Tongue (tissue), 2 donors: ENCODE data around the gene IFNK. TPM values are rescaled to one million over a fixed set of nuclear protein-coding genes. Genes with fewer than 3 reads are reported as not detected.
"Not testable (repeated sequence)": the region's sequence is repeated elsewhere in the genome, so short reads cannot be mapped to it uniquely, and the experiment has no call there.

Experiments used
- DNase-seq: peaks from one replicate; pipeline ENCODE4 v3.0.0-alpha.2; 2015
- total RNA-seq: library from RNA; depleted of rRNA; stranded (reverse); fragments of >200 nt; gene quantifications from one replicate; pipeline ENCODE4 v1.2.3, GENCODE V29; 2014

IFNK gene, protein sequence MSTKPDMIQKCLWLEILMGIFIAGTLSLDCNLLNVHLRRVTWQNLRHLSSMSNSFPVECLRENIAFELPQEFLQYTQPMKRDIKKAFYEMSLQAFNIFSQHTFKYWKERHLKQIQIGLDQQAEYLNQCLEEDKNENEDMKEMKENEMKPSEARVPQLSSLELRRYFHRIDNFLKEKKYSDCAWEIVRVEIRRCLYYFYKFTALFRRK
- total RNA-seq: not detected

DNA sequence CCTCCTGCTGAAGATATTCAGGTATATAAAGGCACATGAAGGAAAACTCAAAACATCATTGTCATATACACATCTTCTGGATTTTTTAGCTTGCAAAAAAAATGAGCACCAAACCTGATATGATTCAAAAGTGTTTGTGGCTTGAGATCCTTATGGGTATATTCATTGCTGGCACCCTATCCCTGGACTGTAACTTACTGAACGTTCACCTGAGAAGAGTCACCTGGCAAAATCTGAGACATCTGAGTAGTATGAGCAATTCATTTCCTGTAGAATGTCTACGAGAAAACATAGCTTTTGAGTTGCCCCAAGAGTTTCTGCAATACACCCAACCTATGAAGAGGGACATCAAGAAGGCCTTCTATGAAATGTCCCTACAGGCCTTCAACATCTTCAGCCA lies at the start of gene IFNK:
TSS of gene IFNK (plus strand) at position 55 of the 400 bp plus-strand sequence. CDS start at position 102, 47 bp downstream.
- no peak for DNase-seq

DNA sequence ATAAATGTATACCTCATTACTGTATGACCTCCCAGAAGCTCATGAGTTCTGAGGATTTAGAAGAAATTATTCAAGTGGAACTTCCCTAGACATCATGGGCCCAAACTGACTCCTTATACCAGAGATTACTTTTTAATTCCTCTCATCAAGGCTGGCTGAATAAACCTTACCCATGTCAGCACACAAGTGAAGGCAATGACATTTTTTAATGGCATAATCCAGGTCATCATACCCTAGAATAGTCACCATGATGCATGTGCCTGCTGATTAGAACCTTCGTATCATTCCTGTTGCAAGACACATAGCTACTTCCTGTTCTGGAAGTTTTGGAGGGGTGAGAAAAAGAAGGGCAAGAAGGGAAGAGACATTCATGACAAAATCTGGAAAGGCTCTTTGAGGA lies 49.8 kb upstream of the IFNK start:
- DNase-seq: no peak

DNA sequence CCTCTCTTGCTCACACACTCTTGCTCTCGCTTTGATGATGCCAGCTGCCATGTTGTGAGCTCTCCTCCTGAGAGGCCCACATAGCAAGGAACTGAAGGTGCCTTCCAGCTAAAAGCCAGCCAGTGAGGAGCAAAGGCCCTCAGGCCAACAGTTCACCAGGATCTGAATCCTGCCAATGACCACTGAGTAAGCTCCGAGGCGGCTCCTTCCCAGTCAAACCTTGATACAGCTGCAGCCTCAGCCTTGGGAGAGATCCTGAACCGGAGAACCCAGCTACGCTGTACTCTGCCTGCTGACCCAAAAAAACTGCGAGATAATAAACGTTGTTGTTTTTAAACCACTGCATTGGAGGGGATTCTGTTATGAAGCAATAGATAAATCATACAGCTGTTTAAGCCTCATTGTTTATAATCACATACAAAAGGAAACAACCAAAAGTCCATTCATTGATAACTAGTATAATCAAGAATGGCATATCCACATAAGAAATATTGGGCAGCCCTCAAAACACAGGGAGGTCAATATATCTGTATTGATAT lies 49.0 kb upstream of the IFNK start:
- no peak for DNase-seq

DNA sequence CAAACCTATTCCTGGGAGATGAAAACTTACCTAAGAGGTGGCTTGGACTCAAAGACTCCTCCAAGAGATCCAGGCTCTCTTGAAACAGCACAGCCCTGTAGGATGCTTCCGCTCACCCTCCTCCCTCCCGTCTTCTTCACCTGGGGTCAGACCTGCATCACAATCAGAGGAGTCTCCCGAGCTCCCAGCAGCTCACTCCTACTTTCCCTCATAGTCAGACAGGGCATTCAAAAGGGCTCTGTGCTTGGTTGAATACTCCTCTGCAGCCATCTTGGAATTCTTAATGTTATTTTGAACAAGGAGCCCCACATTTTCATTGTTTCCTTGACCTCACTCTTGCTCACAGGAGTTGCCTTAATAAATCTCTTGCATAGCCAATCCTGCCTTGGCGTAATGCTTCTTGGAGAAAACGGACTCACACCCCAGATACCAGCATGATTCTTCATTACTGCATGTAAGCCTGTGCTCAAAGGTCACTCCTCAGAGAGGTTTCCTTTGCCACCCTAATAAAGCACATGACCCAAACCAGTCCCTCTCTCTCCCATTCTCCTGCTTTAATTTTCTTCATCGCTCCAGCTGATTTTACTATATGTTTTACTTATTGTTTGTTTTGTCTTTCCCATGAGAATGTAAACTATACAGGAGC lies 47.1 kb upstream of the IFNK start:
- no peak for DNase-seq

DNA sequence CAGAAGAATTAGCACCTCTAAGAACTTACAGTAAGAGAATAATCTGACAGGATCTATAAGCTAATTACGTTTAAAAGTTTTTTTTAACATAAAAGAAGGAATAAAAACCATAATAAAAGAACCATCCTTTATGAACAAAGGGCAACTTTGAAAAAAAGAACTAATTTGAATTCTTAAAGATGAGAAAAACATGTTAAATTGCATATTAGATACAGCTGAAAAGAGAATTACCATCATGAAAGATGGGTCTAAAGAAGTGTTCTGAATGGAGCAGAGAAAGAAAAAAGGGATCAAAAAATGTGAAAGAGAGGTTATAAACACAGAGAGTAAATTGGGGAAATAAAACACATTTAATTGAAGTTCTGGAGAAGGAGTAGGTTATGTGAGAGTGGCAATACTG lies 45.8 kb upstream of the IFNK start:
- no peak for DNase-seq

DNA sequence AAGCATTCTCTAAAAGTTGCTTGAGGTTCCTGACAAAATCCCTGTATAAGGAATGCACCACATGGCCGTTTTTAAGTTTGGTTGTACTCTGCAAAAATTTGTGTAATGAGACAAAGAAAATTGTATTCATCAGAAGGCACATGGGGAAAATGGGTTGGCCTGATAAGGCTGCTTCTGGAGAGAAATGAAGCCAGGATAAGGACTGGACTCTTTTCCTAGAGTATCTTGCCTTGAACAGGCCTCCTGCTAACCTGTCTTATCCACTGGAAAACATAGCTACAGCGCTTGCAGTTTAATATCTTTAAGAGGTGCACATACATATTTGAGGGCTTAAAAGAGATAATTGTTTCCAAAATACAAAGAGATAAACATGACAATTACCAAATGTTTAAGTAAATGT lies 41.4 kb upstream of the IFNK start:
- DNase-seq: no peak

DNA sequence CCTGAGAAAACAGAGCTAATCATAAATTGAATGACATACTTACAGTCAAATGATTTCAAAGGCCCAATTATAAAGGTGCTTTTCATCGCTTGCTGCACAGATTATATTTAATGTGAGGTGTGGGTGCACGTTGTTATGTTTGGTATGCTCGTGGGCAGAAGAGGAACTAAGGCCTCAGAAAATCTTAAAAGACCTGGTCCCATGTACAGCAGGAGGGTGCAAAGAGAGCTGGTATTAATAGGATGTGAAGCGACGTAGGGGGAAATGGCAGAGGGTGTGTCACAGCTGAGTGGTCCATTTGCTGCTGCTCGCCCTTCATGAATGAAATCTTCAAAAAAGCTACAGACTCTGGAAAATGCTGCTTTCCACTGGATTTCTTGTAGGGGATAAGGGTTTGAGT lies 40.5 kb upstream of the IFNK start:
- no peak for DNase-seq

DNA sequence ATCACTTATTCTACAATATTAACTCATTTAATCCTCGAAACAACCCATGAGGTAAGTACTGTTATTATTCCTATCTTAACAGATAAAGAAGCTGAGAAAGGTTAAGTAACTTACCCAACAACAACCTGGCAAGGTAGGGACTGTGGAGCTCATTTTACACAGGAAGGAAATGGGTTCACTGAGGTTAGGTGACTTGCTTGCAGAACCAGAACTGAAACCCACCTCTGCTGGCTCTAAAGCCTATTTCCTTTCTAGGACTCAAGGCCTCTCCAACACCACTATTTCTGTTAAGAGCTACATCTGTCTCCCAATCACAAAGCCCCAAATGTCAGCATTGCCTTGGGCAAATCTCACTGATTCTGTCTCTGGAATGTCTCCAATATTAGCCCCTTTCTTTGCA lies 38.9 kb upstream of the IFNK start:
- DNase-seq: no peak

DNA sequence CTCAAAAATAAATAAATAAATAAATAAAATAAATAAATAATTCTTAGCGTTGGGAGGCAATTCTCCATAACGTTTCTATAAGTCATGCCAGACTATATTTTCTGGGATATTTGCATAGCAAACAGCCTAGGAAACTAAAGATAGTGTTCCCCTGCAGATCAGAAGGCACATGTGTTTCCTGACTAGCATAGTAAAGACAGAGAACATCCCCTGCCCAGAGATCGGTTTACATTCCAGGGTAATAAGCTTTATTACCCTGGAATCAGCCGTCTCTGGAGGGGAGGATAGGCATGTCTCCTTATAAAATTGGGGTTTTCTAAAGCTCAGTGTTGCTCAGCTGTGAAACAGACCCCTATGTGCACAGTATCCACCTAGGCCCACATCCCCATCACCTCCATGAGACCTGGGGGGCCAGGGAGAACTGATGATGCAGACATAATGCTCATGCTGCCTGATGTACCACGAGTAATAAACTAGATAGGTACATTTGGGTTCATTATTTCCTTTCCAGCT lies 36.9 kb upstream of the IFNK start:
- DNase-seq: no peak

DNA sequence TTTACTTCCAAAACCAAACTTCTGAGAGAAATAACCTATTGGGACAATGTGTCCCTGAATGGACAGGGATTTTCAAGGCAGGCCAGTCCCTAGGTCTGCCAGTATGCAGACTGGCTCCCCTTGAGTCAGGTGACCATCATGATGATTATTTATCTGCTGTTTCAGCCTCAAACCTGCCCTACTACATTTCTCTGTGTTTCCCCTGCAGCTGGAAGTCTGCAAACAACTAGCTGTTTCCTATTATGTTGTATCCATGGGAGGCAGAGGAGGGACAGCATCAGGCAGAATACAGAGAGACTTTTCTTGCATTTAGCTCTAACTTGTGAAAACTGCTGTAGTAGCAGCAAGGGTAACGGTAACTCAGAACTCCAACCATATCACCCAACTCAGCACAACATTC lies 36.2 kb upstream of the IFNK start:
- no peak for DNase-seq

DNA sequence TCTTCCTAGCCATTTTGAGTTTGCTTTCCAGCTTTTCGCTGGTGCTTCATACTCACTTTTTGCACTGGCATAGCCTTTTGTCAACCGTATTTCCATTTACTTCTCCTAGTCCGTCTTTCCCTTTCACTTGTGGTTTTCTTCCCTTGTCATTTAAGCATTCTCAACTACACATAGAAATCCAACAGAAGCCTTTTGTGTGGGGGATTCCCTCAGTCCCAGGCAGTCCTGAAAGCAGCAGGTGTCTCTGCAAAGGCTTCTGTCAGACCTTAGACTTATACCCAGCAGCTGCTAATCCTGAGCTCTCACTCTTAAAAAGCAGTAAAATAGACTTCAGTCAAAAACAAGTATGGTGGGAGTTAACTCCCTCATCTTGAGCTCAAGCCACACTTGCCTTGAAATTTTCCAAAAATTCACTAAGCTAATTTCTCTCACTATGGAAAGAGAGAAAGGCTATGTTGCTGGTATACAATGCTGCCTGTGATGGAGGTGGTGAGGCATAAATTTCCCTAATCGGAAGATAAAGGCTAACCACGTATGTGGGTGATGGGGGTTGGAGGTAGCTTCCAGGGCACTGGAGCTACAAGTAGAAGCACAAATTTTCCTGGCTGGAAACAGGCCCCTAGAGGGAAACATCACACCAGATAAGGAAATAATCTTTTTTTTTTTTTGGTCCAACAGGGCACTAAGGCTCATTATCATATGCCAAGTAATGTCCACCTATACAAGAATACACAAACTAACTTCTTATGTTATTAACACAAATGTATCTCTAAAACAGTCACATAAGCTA lies 34.8 kb upstream of the IFNK start:
- peak; percentile 49 for DNase-seq

DNA sequence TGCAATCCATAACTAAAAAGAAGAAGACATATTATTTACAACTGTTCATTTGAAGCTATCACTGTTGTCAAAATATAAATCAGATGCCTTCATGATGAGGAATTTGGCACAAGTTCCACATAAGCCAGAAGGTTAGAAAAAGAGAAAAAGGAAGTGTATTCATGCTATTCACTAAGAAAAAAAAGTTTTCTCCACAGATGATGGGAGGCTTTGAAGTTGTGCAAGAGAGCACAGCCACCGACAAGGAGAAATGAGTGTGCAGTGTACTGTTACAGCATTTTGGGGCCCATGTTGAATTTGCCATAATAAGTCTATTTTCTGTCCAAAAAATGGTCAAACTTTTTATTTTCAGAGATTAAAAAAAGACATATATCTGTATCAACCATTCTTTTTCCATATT lies 32.9 kb upstream of the IFNK start:
- DNase-seq: no peak

DNA sequence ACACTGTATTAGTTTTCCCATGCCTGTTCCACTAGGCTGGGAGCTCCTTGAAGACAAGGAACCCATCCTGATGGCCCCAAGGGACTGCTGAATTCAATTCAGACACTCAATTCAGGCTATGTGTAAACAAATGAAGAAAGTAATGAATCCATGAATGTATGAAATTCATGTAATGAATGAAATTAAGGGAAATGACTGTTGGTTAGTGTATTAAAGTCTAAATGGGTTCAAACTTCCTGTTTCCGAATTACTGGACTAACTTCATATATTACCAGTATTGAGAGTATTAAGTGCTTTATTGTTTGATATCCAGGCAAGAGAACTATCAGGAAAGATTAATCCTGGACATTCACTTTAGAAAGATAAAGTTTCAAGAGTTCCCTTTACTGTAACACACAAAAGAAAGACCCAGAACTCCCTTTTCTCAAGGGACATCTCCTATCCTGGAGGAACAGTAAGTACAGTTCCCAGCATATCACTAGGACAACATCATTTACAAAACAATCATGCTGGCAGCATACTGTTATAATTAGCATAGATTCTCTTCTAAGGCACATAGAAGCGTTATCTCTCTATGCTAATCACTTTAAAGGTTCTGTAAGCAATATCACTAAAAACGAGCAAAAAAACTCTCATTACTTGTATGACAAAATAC lies 28.5 kb upstream of the IFNK start:
- no peak for DNase-seq

DNA sequence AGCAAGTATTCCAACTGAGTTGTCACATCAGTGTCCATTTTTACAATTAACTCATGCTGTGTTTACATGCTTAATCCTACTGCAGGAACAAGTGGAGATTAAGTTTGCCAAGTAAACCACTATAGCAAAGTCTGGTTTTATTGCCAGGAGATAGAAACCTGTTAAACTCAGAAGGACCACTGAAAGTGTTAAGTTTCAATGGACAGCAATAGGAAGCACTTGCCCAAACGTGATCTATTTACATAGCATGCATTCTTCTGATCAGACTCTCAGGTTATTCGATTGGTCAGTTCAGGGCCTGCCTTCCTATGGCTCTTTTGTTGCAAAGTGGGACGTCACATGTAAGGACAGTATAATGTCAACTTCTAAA lies 28.0 kb upstream of the IFNK start:
- no peak for DNase-seq

DNA sequence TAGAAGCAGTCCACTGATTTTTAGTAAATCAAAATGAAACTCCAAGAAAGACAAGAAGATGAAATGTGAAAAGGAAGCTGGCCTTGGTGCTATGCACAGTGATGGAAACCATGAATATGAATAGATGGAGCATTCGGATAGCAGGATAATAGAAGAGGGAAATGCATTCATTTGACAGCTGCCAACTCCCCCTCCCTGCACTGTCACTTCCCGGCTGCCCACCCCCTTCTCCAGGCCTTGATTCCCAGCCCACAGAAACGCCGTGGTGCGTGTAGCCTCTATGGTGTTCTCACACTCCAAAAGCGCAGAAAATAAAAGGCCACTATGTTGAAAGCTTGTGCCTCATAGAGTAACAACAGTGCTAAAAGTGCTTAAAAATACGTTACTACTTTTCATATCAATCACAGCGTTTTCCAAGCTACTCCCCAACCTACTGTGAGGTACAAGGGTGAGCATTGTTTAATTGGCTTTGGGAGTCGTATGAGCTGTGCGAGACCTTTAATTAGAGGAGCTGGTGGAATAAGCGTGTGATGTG lies 26.1 kb upstream of the IFNK start:
- peak; percentile 36 for DNase-seq

DNA sequence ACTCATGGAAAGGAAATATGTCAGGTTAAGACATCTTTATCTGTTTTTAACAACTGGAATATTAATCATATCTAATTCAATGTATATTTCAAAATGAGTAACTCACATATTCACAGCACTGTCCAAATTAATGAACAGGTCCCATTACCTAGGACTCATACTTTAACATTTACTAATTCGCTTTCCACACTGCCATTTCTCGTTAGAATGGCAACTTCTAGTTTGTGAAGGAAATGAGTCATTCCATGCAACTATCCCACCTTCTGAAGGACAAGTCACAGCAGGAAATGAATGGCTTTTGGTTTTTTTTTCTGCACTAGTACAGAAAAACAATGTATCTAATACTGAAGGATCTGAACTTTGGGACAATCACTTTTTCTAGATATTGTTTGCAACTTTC lies 24.6 kb upstream of the IFNK start:
- DNase-seq: no peak

DNA sequence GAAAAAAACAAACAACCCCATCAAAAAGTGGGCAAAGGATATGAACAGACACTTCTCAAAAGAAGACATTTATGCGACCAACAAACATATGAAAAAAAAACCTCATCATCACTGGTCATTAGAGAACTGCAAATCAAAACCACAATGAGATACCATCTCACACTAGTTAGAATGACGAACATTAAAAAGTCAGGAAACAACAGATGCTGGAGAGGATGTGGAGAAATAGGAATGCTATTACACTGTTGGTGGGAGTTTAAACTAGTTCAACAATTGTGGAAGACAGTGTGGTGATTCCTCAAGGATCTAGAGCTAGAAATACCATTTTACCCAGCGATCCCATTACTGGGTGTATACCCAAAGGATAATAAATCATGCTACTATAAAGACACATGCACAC lies 23.2 kb upstream of the IFNK start:
- DNase-seq: not testable (repeated sequence)

DNA sequence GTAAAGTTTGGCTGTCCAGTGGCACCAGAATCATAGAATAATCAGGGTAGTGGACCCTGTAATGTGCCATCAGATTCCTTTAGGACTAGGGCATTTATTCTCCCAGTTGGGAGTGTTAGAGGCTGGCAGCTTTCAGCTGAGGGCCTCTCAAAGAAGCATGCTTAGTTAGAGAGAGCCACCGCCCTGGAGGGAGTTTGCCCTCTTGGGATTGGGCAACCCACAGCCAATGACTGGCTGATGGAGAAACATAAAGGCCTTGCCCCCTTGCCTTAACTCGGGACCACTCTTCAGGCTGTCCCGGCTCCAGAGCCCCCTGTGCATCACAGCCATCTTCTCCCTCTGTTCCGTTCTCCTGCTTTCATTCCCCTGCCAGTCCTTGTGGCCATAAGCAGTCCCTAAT lies 20.5 kb upstream of the IFNK start:
- no peak for DNase-seq

DNA sequence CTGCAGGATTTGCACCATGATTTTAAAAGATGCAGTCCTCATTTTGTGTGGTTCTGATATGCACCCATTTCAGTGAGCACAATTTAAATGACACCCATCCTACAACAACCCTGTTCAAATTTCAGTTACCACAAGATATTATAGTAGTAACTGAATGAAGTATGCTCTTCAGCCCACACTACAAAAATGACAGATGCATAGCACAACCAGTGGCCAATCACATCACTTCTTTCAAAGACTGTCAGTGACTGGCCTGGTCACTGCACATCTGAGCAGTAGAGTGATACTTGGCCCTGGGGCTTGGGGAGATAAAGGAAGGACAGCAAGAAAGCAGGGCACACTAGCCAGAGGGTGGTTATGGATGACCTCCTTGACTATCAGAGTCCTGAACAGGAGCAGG lies 19.8 kb upstream of the IFNK start:
- no peak for DNase-seq

DNA sequence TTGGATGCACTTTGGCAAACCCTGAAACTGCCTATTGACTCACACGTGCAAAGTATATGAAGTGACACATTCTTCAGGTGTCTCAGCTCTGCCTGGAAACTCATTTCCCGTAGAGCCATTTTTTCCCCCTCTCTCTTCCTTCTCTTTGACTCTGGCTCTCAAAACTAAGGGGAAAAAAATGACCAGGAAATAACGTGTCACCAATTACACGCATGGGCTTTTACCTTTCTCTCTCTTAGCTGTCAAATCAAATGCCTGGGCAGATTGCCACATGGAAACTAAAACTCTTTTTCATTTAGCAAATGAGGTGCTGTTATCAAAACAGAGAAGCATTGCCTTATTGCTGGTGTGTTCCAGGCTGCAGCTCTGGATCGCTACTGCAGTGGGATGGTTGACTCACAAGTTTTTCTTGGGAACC lies 18.3 kb upstream of the IFNK start:
- DNase-seq: no peak

DNA sequence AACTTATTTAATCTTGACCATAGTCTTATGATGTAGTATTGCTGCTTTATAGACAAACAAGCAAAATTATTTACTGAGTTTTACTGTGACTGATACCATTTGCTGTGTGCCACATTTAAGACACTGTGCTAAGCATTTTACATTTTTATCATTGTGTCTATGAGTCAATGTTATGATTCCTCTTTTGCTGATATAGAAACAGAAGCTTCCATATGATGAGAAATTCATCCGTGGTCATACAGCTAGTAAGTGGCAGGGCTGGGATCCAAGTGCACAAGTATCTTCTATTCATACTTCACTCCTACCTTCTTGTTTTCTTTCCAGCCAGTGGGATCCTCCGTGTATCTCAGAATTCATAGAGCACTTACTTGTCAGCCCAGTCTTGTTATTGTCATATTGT lies 17.1 kb upstream of the IFNK start:
- DNase-seq: no peak

DNA sequence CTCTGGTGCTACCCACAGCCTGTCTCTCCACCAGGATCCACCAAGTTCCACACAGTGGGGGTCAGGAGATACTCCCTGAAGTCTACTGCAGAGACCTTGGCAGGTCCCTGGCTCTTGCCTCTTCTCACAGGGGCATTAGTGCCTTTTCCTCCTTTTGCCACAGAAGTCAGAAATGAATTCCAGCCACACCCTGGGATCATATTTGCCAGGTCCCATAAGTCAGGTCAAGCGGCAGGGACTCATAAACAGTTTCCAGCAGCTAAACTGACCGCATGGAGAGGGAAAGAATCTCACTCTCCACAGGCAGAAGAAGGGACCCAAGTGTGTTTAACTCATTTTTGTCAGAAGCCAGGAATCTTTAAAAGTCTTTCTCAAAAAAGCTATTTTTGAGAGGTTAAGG lies 13.3 kb upstream of the IFNK start:
- no peak for DNase-seq
